HG03045 (cell line): Measurements from ENCODE around the gene DIP2C.
"Not testable (repeated sequence)": the region's sequence is repeated elsewhere in the genome, so short reads cannot be mapped to it uniquely, and the experiment has no call there.

ENCODE experiments used
- ATAC-seq: cut with Tn5 transposase; IDR thresholded peaks from one replicate; pipeline ENCODE4 v1.9.1; 2021; ENCODE audit warnings: mild to moderate bottlenecking, moderate library complexity; ENCODE audit not compliant: unreplicated experiment

The DIP2C gene

DNA sequence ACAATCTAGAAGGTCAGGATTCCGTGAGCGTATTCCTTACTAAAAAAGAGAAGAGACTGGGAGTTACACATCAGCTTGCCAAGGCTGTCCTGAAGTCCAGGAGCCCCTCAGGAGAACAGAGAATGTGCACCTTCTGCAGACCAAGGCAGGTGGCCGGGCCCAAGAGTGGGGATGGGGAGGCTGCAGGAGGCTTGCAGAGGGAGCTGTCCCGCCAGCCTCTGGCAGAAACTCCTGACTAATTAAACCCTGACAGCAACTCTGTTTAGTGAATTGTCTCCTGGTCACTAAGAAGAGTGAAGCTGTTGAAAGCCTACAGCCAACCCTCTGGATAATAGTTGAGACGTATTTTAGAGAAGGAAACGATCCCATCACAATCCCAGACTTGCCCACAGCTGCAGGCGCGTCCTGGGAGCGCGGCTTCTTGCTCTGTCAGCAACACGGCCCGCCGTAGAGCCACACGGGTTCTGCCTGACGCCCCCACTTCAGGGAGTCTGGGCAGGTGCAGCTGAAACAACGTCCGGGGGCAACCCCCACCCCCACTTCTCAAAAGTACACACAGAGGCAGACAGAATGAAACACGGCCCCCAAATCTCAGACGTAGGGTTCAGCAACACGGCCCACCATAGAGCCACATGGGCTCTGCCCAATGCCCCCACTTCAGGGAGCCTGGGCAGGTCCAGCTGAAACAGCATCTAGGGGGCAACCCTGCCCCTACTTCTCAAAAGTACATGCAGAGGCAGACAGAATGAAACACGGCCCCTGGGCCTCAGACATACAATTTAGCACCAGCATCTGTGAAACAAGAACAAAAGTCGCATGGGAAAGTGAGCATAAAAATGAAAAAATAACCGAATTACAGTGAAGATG is 45.2 kb downstream of the DIP2C start:
- ATAC-seq: no peak

DNA sequence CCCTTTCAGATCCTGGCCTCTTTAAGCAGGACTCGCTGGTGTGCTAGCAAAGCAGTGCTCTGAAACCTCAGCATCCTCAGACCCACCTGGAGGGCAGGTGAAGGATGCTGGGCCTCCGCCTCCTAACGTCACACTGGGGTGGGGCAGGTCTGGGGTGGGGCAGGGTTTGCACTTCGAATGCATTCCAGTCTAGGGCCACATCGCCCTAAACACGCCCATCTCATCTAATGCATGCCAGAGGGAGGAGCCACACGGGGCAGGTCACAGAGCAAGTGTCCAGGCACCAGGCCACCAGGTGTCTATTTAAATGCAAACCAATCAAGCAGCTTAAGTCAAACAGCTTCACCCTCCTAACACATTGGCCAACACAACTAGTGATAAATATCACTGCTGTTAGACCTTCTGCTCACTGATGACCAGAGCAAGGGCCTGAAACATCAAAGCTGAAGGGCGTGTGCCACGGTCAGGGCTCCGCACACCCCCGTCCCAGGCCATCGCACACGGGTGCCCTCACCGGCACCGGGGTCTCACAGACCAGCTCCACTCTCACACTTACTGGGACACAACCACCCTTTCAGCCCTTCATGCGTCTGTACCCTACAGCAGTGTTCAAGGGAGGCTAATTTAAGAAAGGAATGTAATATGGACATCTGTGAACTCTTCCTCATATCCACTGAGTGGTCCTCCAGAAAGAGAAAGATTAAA is 47.1 kb downstream of the DIP2C start:
- no peak for ATAC-seq

DNA sequence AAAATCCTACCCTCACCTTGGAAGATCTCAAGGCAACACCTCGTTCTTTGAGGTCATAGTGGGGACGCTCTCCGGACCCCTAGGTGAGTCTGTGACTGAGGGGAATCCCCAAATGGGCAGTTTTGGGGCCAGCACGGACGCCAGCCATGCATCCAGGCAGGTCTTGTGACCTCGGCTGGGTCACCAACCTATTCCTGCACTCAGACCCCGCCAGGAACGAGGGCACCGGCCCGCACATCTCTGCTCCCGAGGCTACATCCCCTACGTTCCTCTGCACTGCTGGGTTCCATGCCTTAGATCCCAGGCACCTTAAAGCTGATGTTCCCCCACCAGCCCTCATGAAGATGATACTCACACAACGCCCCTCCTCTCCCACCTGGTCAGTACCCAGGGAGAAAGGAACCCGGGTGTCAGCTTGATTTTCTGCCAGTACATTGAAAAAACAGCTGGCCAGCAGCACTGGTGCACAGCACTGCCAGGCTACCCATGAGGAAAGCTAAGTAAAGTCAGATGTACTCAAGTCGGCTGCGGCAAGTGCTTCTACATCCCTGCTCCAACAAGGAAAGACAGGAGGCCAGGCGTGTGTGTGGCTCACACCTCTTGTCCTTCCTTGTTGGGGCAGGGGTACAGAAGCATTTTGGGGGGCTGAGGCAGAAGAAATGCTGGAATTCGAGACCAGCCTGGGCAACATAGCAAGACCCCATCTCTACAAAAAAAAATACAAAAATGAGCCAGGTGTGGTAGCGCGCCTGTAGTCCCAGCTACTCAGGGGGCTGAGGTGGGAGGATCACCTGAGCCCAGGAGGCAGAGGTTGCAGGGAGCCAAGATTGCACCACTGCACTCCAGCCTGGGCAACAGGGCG is 48.1 kb downstream of the DIP2C start:
- no peak for ATAC-seq

DNA sequence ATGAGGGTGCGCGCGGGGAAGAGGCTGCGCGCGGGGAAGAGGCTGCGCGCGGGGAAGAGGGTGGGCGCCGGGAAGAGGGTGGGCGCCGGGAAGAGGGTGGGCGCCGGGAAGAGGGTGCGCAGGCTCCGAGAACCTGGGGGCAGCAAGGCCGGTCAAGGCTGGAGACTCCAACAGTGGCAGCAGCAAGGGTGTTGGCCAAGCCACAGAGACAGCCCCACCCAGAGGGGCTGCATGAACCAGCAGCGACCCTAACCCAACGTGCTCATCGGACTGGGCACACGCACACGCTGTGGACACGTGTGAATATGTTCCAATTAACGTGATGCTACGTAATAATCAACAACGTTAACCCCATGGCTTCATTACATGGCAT is 48.8 kb downstream of the DIP2C start:
- no peak for ATAC-seq

DNA sequence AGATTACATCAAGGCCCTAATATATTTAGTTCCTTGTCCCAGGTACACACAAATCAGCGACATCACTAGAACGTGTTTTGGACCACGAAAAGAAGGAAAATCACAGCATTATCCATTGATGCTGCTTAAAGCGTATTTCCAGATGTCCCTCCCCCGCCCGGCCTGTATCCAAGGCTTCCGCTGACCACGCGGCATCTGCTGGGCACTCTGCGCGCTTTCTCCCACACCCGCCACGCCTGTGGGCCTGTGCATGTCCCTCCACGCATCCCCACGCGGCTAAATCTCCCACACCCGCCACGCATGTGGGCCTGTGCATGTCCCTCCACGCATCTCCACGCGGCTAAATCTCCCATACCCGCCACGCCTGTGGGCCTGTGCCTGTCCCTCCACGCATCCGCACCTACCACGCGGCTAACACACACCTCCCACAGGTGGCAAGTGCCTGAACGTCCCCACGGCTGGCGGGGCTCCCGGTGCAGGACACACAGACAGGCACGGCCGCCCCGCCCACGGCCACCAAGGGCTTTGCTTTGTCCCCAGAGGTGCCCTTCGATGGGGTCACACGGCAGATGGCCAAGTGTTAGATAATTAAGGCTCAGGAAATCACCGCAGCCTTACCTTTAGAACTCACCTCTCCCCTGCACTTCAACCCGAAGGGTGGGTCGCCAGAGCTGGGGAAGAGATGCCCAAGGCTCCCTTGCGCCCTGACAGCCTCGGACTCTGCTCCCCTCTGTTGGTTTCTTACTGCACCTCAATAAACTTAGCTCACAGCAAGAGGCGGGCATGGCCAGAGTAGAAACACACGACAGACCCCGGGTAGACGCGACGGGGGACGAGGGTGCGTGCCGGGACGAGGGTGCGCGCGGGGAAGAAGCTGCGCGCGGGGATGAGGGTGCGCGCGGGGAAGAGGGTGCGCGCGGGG is 49.5 kb downstream of the DIP2C start:
- no peak for ATAC-seq

DNA sequence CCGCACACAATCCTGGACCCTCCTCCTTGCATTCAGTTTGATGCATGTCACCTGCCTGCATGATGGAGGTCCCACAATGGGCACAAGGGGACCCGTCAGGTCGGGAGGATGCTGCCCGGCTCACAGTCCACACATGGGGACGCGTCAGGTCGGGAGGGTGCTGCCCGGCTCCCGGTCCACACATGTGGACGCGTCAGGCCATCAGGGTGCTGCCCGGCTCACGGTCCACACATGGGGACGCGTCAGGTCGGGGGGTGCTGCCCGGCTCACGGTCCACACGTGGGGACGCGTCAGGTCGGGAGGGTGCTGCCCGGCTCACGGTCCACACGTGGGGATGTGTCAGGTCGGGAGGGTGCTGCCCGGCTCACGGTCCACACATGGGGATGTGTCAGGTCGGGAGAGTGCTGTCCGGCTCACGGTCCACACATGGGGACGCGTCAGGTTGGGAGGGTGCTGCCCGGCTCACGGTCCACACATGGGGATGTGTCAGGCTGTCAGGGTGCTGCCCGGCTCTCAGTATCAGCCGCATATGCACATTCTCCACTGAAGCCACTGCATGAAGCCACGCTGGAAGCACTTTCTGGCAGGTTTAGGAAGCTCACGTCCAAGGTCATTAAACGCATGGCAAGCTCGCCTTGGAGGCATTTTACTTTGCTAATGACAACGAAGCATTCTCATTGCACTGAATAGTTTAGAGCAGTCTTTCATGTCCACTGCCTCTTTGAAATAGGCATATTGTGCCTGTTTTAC is 50.3 kb downstream of the DIP2C start:
- ATAC-seq: no peak

DNA sequence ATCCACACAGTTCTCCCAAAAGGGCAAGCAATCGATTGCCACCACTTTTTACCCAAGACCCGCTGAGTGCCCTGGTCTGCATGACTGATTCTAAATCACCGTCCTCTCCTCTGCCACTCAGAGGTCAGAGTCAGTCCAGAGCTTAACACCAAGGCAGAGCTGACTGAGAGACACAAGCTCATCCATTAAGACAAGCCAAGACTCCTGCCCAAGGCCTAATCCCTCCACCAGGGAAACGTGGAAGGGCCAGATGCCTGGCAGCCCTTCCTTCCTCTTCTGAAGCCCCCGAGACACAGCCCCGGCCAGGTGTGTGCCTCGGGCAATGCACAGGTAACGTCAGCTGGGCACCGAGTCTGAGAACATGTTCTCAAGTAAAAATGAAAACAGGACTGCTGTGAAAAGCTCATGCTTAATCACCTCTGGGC is 51.7 kb downstream of the DIP2C start:
- no peak for ATAC-seq

DNA sequence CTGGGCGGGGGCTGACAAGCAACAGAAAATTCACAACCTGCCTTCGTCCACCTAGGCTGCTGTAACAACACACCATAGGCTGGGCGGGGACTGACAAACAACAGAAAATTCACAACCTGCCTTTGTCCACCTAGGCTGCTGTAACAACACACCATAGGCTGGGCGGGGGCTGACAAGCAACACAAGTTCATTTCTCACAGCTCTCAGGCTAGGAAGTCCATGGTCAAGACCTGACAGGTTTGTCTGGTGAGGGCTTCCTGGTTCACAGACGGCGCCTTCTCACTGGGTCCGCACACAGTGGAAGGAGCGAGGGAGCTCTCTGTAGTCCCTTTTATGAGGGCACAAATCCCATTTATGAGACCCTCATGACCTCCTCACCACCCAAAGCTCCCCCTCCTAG is 52.2 kb downstream of the DIP2C start:
- no peak for ATAC-seq

DNA sequence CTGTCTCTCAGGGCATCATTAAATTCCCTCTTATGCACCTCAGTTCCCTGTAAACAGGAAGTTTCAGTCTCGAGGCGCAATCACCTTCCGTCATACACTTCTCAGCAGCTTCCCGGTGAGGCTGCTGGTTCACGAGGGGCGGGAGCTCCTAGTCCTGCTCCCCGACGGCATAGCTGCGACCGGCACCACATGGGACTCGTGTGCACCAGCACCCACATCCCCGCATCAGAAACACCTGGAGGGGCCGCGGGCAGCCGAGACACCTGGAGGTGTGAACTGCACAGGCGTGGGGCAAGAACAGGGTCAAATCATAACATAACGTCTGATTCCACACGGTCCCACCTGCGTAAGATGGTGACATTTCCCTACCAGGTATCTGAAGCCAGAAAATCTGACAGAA is 52.7 kb downstream of the DIP2C start:
- no peak for ATAC-seq

DNA sequence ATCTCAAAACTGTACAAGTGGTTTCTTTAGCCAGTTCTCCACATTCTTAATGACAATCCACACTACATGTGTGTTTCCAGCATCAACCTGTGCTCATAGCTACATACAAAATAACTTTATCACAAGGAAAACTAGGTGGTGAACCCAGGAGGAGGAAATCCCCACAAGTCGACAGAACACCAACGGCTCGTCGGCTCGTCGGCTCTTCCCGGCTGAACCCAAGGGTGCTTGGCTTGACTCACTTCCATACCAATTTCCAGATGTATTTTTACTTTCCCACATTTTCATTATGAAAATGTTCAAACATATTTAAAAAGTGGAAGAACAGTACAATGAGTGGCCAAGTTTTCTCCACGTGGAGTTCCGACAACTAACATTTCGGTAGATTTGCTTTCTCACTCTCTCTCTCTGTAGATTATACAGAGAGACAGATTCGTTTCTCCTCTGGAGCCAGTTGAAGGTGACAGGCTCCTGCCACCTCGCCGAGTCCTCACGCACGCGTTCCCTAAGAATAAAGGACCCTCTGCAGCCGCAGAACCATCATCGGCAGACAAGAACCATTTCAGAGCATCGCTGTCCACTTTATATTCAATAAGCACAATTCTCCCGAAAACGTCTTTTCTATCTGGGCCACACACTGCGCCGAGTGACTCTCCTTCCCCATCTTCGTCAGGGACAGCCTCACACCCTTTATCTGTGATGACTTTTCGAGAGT is 53.3 kb downstream of the DIP2C start:
- ATAC-seq: no peak

DNA sequence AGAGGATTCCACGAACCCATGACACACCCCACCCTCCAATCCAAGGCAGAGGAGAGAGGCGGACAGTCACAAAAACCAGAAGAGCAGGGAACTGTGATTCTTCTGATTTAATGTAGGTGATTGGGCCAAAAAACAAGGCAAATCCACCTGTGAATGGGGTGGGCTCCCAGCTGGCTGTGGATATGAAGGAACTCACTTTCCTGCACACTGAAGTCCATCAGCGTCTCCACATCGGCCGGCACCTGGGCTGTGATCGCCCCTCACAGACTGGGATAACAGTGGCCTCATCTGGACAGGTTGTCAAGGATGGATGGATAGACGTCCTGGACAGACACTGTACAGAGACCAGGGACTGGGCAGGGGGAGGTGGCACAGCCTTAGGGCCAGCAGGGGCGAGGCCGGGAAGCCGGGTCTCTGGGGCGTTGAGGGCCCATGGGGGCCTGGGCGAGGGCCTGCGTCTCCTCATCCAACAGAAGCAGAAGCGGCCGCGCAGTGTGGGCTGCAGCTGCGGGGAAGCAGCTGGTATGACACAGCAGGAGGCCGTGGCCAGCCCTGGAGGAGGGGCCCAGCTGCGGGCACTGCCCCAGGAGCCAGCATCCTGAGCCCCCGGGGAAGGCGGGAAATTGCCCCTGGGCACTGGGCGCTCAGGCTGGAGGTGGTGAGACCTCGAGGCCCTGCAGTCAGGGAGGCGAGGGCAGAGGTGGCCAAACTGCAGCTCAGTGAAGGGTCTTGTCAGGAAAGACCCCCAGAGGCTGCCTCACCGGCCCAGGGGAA is 54.2 kb downstream of the DIP2C start:
- no peak for ATAC-seq

DNA sequence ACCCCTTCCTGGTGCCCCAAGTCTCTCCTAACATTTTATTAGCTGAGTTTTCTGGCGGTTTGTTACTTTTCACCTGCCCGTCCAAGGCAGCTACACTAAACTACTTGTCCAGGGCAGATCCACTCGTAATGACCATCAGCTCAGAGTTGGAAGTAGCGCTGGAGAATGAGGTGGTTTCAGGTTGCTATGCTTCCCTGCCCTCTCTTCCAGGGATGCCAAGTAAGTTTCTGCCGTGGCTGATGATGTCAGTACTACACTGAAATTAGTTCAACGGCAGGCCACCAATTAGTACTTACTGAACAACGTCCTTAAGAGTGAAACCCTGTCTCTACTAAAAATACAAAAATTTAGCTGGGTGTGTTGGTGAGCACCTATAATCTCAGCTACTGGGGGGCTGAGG is 55.2 kb downstream of the DIP2C start:
- ATAC-seq: no peak

DNA sequence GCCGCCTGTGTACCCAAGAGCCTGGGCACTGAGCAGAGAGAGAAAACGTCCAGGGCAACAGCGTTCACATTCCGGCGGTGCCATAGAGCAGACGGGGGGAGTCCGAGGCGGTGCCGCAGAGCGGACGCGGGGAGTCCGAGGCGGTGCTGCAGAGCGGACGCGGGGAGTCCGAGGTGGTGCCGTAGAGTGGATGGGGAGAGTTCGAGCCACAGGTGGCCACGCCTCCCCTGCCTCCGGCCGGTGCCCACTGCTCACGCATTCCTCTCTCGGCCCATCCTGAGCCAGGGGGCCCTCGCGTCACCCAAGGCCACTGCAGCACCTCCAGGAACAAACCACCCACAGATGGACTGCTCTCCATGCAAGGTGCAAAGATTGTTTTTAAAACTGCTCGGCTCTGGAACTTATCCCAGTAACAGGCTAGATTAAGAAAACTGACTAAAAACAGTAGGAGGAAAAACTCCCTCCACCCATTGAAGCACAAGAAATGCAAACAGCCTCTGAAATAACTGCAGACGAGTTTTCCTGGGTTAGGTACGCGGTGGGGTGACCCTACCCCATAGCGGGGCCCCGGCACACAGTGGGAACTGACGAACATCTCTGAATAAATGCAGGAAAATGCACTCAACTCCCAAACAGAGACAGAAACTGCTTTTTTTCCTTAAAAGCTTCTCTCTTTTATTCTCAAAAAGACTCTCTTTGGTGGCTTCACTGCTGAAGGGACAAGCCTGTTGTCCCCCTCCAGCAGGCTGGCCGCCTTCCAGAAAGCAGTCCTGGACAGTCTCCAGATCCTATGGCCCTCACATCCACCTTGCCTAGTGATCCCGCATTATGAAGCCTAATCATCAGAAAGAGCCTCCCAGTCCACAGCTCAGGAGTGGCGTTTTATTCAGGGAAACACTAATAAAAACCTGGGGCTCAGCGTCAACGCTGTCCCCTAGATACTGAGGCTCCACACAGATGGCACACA is 55.9 kb downstream of the DIP2C start:
- no peak for ATAC-seq

DNA sequence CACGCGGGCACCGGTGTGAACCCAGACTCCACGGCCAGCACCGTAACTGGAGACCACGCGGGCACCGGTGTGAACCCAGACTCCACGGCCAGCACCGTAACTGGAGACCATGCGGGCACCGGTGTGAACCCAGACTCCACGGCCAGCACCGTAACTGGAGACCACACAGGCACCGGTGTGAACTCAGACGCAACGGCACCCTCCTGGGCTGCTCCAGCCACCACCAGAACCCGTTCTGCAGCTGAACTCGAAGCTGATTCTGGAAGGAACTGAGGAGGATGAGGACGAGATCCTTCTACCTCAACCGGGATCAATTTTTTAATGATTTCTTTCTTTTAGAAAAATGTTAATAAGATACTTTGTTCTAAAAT is 56.7 kb downstream of the DIP2C start:
- ATAC-seq: not testable (repeated sequence)

DNA sequence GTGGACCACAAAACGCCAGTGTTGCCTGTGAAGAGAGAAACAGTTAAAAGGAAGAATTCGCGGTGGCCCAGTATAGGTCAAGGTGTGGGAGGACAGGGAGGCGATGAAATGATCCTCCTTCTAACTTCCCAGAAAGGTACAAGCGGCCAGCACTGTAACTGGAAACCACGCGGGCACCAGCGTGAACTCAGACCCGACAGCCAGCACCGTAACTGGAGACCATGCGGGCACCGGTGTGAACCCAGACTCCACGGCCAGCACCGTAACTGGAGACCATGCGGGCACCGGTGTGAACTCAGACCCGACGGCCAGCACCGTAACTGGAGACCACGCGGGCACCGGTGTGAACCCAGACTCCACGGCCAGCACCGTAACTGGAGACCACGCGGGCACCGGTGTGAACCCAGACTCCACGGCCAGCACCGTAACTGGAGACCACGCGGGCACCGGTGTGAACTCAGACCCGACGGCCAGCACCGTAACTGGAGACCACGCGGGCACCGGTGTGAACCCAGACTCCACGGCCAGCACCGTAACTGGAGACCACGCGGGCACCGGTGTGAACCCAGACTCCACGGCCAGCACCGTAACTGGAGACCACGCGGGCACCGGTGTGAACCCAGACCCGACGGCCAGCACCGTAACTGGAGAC is 57.2 kb downstream of the DIP2C start:
- not testable (repeated sequence) for ATAC-seq

DNA sequence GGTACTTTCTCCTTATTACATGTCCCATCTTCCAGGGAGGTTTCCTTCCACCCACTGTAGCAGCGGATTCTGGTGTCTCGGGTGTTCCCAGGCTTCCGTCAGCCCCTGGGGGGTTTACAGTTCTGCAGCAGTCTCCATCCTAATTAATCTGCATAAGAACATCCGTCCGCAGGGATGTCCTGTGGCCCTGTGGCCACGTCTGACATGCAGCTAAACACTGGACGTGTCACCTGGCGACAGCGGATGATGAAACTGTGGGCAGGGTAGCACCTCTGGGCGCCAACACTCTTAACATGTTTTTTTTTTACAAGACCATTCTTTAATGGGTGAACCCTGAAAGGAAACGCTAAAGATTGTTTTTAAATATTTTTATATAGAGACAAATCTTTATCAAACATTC is 58.2 kb downstream of the DIP2C start:
- no peak for ATAC-seq
